OCI-LY1 (cell line): ENCODE data around the gene TSEN54.

ENCODE experiments used
- EZH2 ChIP-seq: fragments of 200-600 bp; sonication (generic), shearing (Covaris generic); IDR thresholded peaks from 2 replicates; pipeline ENCODE4 v1.8.0; 2017; ENCODE audit warnings: borderline replicate concordance, mixed run types, mild to moderate bottlenecking, antibody characterized with exemption, low read length, moderate library complexity, mixed read lengths
- TF ChIP-seq, protein P1 (sequence below): fragments of 200-600 bp; sonication (generic), shearing (Covaris generic); IDR thresholded peaks from 2 replicates; pipeline ENCODE4 v1.5.1; 2017; ENCODE audit warnings: mild to moderate bottlenecking, antibody characterized with exemption, low read length, moderate library complexity, mixed read lengths

DNA sequence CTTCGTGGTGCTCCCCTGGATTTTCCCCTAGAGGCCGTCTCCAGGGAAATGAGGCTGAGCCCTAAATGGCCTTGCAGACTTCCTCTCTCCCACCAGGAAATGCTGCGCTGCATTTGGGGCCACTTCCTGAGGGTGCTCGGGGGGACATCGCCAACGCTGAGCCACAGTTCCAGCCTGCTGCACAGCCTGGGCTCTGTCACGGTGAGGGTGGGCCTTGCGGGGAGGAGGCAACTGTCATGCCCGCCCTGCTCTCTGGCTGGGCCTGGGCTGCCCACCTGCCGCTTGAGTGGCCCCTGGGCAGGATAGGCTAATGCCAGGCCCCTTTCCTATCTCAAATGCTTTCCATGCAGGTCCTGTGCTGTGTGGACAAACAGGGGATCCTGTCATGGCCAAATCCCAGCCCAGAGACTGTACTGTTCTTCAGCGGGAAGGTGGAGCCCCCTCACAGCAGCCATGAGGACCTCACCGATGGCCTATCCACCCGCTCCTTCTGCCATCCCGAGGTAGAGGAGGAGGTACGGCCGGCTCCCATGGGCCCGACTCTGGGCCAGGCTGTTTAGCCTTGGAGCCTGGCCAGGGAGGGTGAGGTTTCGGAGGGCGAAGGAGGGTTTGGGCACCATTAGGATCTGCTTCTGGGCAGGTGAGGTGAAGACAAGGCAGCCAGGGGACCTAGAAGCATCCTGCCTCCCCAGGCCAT is 25.2 kb upstream of the TSEN54 start:
- TF ChIP-seq, protein P1, sequence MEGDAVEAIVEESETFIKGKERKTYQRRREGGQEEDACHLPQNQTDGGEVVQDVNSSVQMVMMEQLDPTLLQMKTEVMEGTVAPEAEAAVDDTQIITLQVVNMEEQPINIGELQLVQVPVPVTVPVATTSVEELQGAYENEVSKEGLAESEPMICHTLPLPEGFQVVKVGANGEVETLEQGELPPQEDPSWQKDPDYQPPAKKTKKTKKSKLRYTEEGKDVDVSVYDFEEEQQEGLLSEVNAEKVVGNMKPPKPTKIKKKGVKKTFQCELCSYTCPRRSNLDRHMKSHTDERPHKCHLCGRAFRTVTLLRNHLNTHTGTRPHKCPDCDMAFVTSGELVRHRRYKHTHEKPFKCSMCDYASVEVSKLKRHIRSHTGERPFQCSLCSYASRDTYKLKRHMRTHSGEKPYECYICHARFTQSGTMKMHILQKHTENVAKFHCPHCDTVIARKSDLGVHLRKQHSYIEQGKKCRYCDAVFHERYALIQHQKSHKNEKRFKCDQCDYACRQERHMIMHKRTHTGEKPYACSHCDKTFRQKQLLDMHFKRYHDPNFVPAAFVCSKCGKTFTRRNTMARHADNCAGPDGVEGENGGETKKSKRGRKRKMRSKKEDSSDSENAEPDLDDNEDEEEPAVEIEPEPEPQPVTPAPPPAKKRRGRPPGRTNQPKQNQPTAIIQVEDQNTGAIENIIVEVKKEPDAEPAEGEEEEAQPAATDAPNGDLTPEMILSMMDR, result no peak
- no peak for TF ChIP-seq EZH2
